H1 (cell line): ENCODE measurements around the gene UFSP2. TPM values are rescaled to one million over a fixed set of nuclear protein-coding genes. Genes with fewer than 3 reads are reported as not detected.

Experiments used
- CTCF ChIA-PET: fragments of 300-600 bp; sonication (Branson Sonifier 250); formaldehyde crosslinking; loops from one replicate; lab custom pipeline; 2021; ENCODE audit not compliant: partially characterized antibody; lab: Charles Lee
- POLR2A ChIA-PET: fragments of 300-600 bp; sonication (Branson Sonifier 250); formaldehyde crosslinking; loops from one replicate; lab custom pipeline; 2021; ENCODE audit warnings: inconsistent platforms; ENCODE audit not compliant: partially characterized antibody; lab: Charles Lee
- DNase-seq, 2 experiments: peaks; one replicate each; pipeline versions ENCODE4 v3.0.0 to v3.0.0-alpha.2; 2010 to 2022; ENCODE audit warnings: low spot score in 2 of 2, low read depth in 1 of 2, mixed read lengths in 1 of 2
- FAIRE-seq: peaks from 2 replicates; lab custom pipeline; 2011; peaks lifted over from hg19 to GRCh38; lab: Jason Lieb, UNC
- H2AFZ ChIP-seq: 2 replicates; pipeline ENCODE4 v1.8.1; 2012; ENCODE audit warnings: low read length, inconsistent platforms
- H2AK5ac ChIP-seq: 2 replicates; pipeline ENCODE4 v1.6.1; 2013; ENCODE audit warnings: low read depth, low read length
- H2BK120ac ChIP-seq: replicated peaks from 2 replicates; pipeline ENCODE3; 2013; ENCODE audit warnings: low read depth, low read length, inconsistent platforms
- H2BK12ac ChIP-seq: 2 replicates; pipeline ENCODE4 v1.6.1; 2013; ENCODE audit warnings: low read depth, low read length
- H2BK15ac ChIP-seq: 2 replicates; pipeline ENCODE4 v1.6.1; 2013; ENCODE audit warnings: low read length
- H2BK20ac ChIP-seq: 2 replicates; pipeline ENCODE4 v1.6.1; 2013; ENCODE audit warnings: low read length
- H2BK5ac ChIP-seq: 2 replicates; pipeline ENCODE4 v1.6.1; 2013; ENCODE audit warnings: low read depth, low read length
- H3K14ac ChIP-seq: 2 replicates; pipeline ENCODE4 v1.6.1; 2013; ENCODE audit warnings: inconsistent platforms; ENCODE audit not compliant: insufficient read length
- H3K18ac ChIP-seq: 2 replicates; pipeline ENCODE4 v1.6.1; 2013; ENCODE audit warnings: low read length; ENCODE audit errors: extremely low read depth
- H3K23ac ChIP-seq: 2 replicates; pipeline ENCODE4 v1.6.1; 2013; ENCODE audit warnings: inconsistent platforms; ENCODE audit not compliant: insufficient read length
- H3K23me2 ChIP-seq: 2 replicates; pipeline ENCODE4 v1.6.1; 2013; ENCODE audit warnings: low read depth, low read length
- H3K27ac ChIP-seq: 2 replicates; pipeline ENCODE4 v1.6.1; 2011; ENCODE audit warnings: low read depth, low read length, inconsistent platforms
- H3K27me3 ChIP-seq, 4 experiments: replicated peaks in 1 of 4; 1 replicate in 1 of 4; 2 replicates in 3 of 4; pipeline versions ENCODE4 v1.6.1 to v1.8.1; 2011 to 2013; ENCODE audit warnings: low read length in 3 of 4, mild to moderate bottlenecking in 3 of 4, inconsistent platforms in 2 of 4, mixed read lengths in 2 of 4, moderate library complexity in 1 of 4; ENCODE audit not compliant: control insufficient read depth in 3 of 4, insufficient read depth in 3 of 4; ENCODE audit errors: extremely low read depth in 1 of 4
- H3K36me3 ChIP-seq, 4 experiments: 2 replicates each; pipeline versions ENCODE4 v1.6.1 to v1.8.1; 2011 to 2013; ENCODE audit warnings: mild to moderate bottlenecking in 4 of 4, low read length in 3 of 4, moderate library complexity in 2 of 4, control low read depth in 1 of 4, inconsistent platforms in 1 of 4; ENCODE audit not compliant: insufficient read depth in 4 of 4, control insufficient read depth in 2 of 4
- H3K4ac ChIP-seq: replicated peaks from 2 replicates; pipeline ENCODE3; 2013; ENCODE audit warnings: low read length, low read depth, mixed read lengths, inconsistent platforms; ENCODE audit not compliant: insufficient read length
- H3K4me1 ChIP-seq, 4 experiments: replicated peaks in 1 of 4; 1 replicate in 1 of 4; 2 replicates in 3 of 4; pipeline versions ENCODE4 v1.6.1 to v1.8.1; 2011 to 2013; ENCODE audit warnings: low read length in 3 of 4, inconsistent platforms in 2 of 4, mixed read lengths in 1 of 4; ENCODE audit not compliant: insufficient read depth in 4 of 4, control insufficient read depth in 3 of 4
- H3K4me2 ChIP-seq, 2 experiments: 2 replicates each; pipeline versions ENCODE4 v1.6.1 to v1.8.1; 2011 to 2013; ENCODE audit warnings: low read depth in 2 of 2, low read length in 2 of 2, control low read depth in 1 of 2, inconsistent platforms in 1 of 2, mild to moderate bottlenecking in 1 of 2; ENCODE audit not compliant: insufficient read depth in 1 of 2
- H3K4me3 ChIP-seq, 4 experiments: fragments of 200-600, 300-600 bp in 1 of 4; sonication (generic), shearing (Covaris generic), sonication (Bioruptor Twin) in 1 of 4; 2 replicates each; pipeline versions ENCODE4 v1.5.1 to v1.8.1; 2011 to 2016; ENCODE audit warnings: low read length in 4 of 4, low read depth in 3 of 4, control low read depth in 2 of 4, inconsistent platforms in 2 of 4, mild to moderate bottlenecking in 2 of 4, mixed read lengths in 1 of 4, moderate library complexity in 1 of 4; ENCODE audit not compliant: insufficient read depth in 2 of 4; ENCODE audit errors: extremely low read depth in 1 of 4
- H3K56ac ChIP-seq: replicated peaks from 2 replicates; pipeline ENCODE3; 2013; ENCODE audit warnings: low read depth, mild to moderate bottlenecking, mixed read lengths, low read length, inconsistent platforms; ENCODE audit not compliant: insufficient read length
- H3K79me1 ChIP-seq: 2 replicates; pipeline ENCODE4 v1.6.1; 2013; ENCODE audit warnings: low read depth, low read length, control low read depth
- H3K79me2 ChIP-seq, 2 experiments: 2 replicates each; pipeline versions ENCODE4 v1.6.1 to v1.8.1; 2012 to 2013; ENCODE audit warnings: low read length in 2 of 2, mild to moderate bottlenecking in 2 of 2, inconsistent platforms in 1 of 2; ENCODE audit not compliant: insufficient read depth in 2 of 2, control insufficient read depth in 1 of 2
- H3K9ac ChIP-seq, 4 experiments: replicated peaks in 1 of 4; 1 replicate in 1 of 4; 2 replicates in 3 of 4; pipeline versions ENCODE4 v1.6.1 to v1.8.1; 2011 to 2013; ENCODE audit warnings: low read depth in 3 of 4, low read length in 3 of 4, control low read depth in 2 of 4, mild to moderate bottlenecking in 2 of 4, moderate library complexity in 2 of 4, inconsistent platforms in 1 of 4; ENCODE audit errors: extremely low read depth in 1 of 4
- H3K9me3 ChIP-seq, 2 experiments: 2 replicates each; pipeline versions ENCODE4 v1.6.1 to v1.8.1; 2012 to 2013; ENCODE audit warnings: mild to moderate bottlenecking in 2 of 2, moderate library complexity in 2 of 2, control low read depth in 1 of 2, inconsistent platforms in 1 of 2, low read depth in 1 of 2, low read length in 1 of 2, mixed read lengths in 1 of 2; ENCODE audit not compliant: insufficient read depth in 2 of 2
- H4K20me1 ChIP-seq, 2 experiments: replicated peaks in 1 of 2; 2 replicates each; pipeline versions ENCODE3 to v1.8.1; 2011 to 2013; ENCODE audit warnings: inconsistent platforms in 2 of 2, low read length in 2 of 2, mild to moderate bottlenecking in 1 of 2; ENCODE audit not compliant: insufficient read depth in 2 of 2, control insufficient read depth in 1 of 2
- H4K5ac ChIP-seq: 2 replicates; pipeline ENCODE4 v1.6.1; 2013; ENCODE audit warnings: low read length, low read depth, mixed read lengths, inconsistent platforms; ENCODE audit not compliant: insufficient read length
- H4K8ac ChIP-seq: 2 replicates; pipeline ENCODE4 v1.8.0; 2013; ENCODE audit warnings: mild to moderate bottlenecking, moderate library complexity, low read length, inconsistent platforms; ENCODE audit not compliant: insufficient read depth; ENCODE audit errors: extremely low read depth
- H4K91ac ChIP-seq: replicated peaks from 2 replicates; pipeline ENCODE3; 2013; ENCODE audit warnings: low read length, mixed read lengths, inconsistent platforms; ENCODE audit not compliant: insufficient read length
- BACH1 ChIP-seq: IDR thresholded peaks from 2 replicates; pipeline ENCODE4 v1.6.1; 2012; ENCODE audit warnings: low read length, improper control_type of control experiment
- CTCF ChIP-seq, 3 experiments: IDR thresholded peaks; 1 replicate in 2 of 3; 2 replicates in 1 of 3; pipeline versions ENCODE4 v1.5.1 to v1.6.1; 2011; ENCODE audit warnings: low read length in 3 of 3, mild to moderate bottlenecking in 3 of 3, inconsistent platforms in 2 of 3, low read depth in 1 of 3, moderate library complexity in 1 of 3; ENCODE audit not compliant: insufficient read depth in 1 of 3; ENCODE audit errors: control extremely low read depth in 1 of 3
- FOSL1 ChIP-seq: IDR thresholded peaks from 2 replicates; pipeline ENCODE4 v1.6.1; 2011; ENCODE audit warnings: mild to moderate bottlenecking, low read depth, low read length, moderate library complexity; ENCODE audit not compliant: insufficient read depth
- RAD21 ChIP-seq, 2 experiments: IDR thresholded peaks in 1 of 2; conservative IDR thresholded peaks in 1 of 2; 2 replicates each; pipeline ENCODE4 v1.6.1; 2011; ENCODE audit warnings: low read depth in 2 of 2, low read length in 2 of 2, improper control_type of control experiment in 1 of 2, inconsistent platforms in 1 of 2, mild to moderate bottlenecking in 1 of 2, moderate library complexity in 1 of 2
- YY1 ChIP-seq: IDR thresholded peaks from 2 replicates; pipeline ENCODE4 v1.6.1; 2011; ENCODE audit warnings: low read depth, mild to moderate bottlenecking, low read length
- WGBS, 2 experiments: shearing (Covaris generic) in 1 of 2; methylation state at CpG; one replicate each; pipeline versions ENCODE4 v1.1.6 to v1.1.7; 2013 to 2015; ENCODE audit warnings: low lambda C conversion rate in 2 of 2, mixed read lengths in 2 of 2, inconsistent platforms in 1 of 2, low coverage in 1 of 2, missing lambda C conversion rate in 1 of 2; ENCODE audit not compliant: insufficient replicate concordance in 2 of 2, insufficient coverage in 1 of 2, insufficient read length in 1 of 2; ENCODE audit errors: extremely low coverage in 1 of 2, missing lambda C conversion rate in 1 of 2; 5-methylcytosine and 5-hydroxymethylcytosine counted together
- polyA plus RNA-seq, 7 experiments: library from polyadenylated mRNA; depleted of rRNA in 3 of 7; stranded (reverse) in 5 of 7; unstranded in 2 of 7; fragments of >200 nt in 5 of 7; fragments of 200-250 nt in 2 of 7; gene quantifications; 1 replicate in 5 of 7; 2 replicates in 1 of 7; 4 replicates in 1 of 7; pipeline versions ENCODE4 v1.2.1 to v1.2.3, GENCODE V29; 2011 to 2013; ENCODE audit warnings: missing spikeins in 2 of 7, mixed read lengths in 2 of 7
- total RNA-seq: library from RNA; stranded (reverse); fragmentation: NEBNext Ultra II Directional; extraction: Animal tissue kit (Norgen Biotek cat#: 25700); gene quantifications from 2 replicates; pipeline ENCODE4 v1.2.1, GENCODE V29; 2021

UFSP2 gene
- total and polyA plus RNA-seq, 2 of the 8 experiments (the other 6 are each of a cell fraction or from before 2014, with no cell fraction given), result 22.9 to 26.0 TPM

- Histone ChIP-seq H4K8ac (no peak overlapping the region), H3K9me3 (no peaks in the 10 kb centered on the region), H2BK12ac (no peak overlapping the region), H2BK20ac (no peak overlapping the region), H3K23ac (no peak overlapping the region), H4K20me1 (no peaks in the 10 kb centered on the region), H3K18ac (no peak overlapping the region; the same call in 1 of the 2 replicates), H3K23me2 (no peaks in the 10 kb centered on the region), H3K36me3 (no peaks in the 10 kb centered on the region), H4K91ac (no peak overlapping the region), H3K14ac (no peak overlapping the region), H4K5ac (no peak overlapping the region), H3K79me1 (no peaks in the 10 kb centered on the region), H3K4me2 (no peak overlapping the region), H2BK120ac (no peak overlapping the region), H3K79me2 (no peaks in the 10 kb centered on the region), H3K27ac (no peak overlapping the region), H3K9ac (no peak overlapping the region), H3K27me3 (no peaks in the 10 kb centered on the region), H2BK5ac (no peak overlapping the region), H2AFZ (no peak overlapping the region), H2BK15ac (no peak overlapping the region), H2AK5ac (no peak overlapping the region), H3K4me1 (no peaks in the 10 kb centered on the region; a peak in 3 of 7 replicates), H3K4ac (no peak overlapping the region), H3K4me3 (no peak overlapping the region), H3K56ac (no peak overlapping the region)
- POLR2A ChIA-PET, result interaction anchor here (0.7 to 0.9 kb wide), 3 partner anchors 10 to 26 kb away, joined by 3 read pairs; no protein-coding TSS in a partner anchor
- DNase-seq (no peak), FAIRE-seq (no peak)
- TF ChIP-seq BACH1 (no peak), YY1 (no peak), CTCF (IDR thresholded peaks at IDR 0.05; ENCODE audit: control extremely low read depth in 1 of 3, insufficient read depth in 1 of 3, low read depth in 1 of 3, low read length in 3 of 3) (peak; percentile 32 to 40 (median 39); a peak in 3 of 4 replicates), RAD21 (IDR thresholded peaks at IDR 0.05 in 1 of 2, conservative IDR thresholded peaks at IDR 0.05 in 1 of 2; ENCODE audit: low read depth in 2 of 2, low read length in 2 of 2) (peak; percentile 53 to 57), FOSL1 (no peak)
- CTCF ChIA-PET, result interaction anchor here (0.6 to 1.9 kb wide), 5 partner anchors 9 to 574 kb away, joined by 3 to 6 read pairs (median 3); a partner anchor contains a TSS
- 54% methylated on average over 6 of the region's 6 CpGs; no CpG with 5 or more reads in 1 of the 2 experiments for WGBS, 2 experiments
Measured at GRCh38 chr4:185464183-185464582, 38.4 kb upstream of the UFSP2 start.
